Cardiac fibroblast (primary cell): ENCODE measurements around the gene SYNDIG1.

Experiments
- DNase-seq, 2 donors: peaks; one replicate each; pipeline versions ENCODE4 v3.0.0 to v3.0.0-alpha.2; 2010; ENCODE audit warnings: low read depth in 2 of 2
- H3K4me3 ChIP-seq, 2 donors: replicated peaks in 1 of 2; 1 replicate in 1 of 2; 2 replicates in 1 of 2; pipeline ENCODE4 v1.5.1; 2011; ENCODE audit warnings: low read depth in 2 of 2, low read length in 2 of 2, mild to moderate bottlenecking in 2 of 2, moderate library complexity in 1 of 2
- TF ChIP-seq, protein P1 (sequence below): IDR thresholded peaks from one replicate; pipeline ENCODE4 v1.5.1; 2011; ENCODE audit warnings: low read depth, mild to moderate bottlenecking, low read length, inconsistent platforms

SYNDIG1 gene

DNA sequence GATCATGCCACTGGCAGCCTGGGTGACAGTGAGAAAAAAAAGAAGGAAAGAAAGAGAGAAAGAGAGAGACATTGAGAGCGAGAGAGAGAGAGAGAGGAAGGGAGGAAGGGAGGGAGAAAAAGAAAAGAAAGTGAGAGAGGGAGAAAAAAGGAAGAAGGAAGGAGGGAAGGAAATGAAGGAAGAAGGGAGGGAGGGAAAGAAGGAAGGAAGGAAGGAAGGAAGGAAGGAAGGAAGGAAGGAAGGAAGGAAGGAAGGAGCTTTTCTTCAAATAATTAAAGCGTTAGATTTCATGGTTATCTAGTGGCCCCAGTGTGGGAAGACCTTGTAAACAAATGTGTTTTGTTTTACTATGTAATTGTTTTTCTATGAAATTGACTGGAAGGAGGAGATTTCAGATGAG, 170.8 kb downstream of the SYNDIG1 start:
- H3K4me3 ChIP-seq, result no peak overlapping the region
- TF ChIP-seq, protein P1, sequence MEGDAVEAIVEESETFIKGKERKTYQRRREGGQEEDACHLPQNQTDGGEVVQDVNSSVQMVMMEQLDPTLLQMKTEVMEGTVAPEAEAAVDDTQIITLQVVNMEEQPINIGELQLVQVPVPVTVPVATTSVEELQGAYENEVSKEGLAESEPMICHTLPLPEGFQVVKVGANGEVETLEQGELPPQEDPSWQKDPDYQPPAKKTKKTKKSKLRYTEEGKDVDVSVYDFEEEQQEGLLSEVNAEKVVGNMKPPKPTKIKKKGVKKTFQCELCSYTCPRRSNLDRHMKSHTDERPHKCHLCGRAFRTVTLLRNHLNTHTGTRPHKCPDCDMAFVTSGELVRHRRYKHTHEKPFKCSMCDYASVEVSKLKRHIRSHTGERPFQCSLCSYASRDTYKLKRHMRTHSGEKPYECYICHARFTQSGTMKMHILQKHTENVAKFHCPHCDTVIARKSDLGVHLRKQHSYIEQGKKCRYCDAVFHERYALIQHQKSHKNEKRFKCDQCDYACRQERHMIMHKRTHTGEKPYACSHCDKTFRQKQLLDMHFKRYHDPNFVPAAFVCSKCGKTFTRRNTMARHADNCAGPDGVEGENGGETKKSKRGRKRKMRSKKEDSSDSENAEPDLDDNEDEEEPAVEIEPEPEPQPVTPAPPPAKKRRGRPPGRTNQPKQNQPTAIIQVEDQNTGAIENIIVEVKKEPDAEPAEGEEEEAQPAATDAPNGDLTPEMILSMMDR, result no peak
- DNase-seq, result no peak

DNA sequence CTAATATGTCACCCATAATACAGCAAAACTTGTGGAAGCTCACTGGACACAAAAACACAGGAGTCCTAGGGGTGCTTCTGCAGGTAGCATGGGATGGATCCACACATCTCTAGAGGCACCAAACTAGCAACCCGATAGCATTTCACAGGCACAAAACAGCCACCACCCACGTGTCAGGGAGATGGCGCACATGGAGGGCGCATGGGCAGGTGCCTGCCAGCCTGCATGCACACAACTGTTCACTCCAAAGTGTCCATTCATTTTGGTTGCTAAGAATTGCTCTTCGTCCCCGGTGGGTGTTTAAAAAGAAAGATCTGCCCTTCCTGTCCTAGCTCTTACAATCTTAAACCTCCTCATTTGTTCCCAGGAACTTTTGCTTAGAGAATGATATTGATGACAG, 171.3 kb downstream of the SYNDIG1 start:
- DNase-seq, result no peak
- no peak overlapping the region for H3K4me3 ChIP-seq
- TF ChIP-seq, protein P1, result no peak

DNA sequence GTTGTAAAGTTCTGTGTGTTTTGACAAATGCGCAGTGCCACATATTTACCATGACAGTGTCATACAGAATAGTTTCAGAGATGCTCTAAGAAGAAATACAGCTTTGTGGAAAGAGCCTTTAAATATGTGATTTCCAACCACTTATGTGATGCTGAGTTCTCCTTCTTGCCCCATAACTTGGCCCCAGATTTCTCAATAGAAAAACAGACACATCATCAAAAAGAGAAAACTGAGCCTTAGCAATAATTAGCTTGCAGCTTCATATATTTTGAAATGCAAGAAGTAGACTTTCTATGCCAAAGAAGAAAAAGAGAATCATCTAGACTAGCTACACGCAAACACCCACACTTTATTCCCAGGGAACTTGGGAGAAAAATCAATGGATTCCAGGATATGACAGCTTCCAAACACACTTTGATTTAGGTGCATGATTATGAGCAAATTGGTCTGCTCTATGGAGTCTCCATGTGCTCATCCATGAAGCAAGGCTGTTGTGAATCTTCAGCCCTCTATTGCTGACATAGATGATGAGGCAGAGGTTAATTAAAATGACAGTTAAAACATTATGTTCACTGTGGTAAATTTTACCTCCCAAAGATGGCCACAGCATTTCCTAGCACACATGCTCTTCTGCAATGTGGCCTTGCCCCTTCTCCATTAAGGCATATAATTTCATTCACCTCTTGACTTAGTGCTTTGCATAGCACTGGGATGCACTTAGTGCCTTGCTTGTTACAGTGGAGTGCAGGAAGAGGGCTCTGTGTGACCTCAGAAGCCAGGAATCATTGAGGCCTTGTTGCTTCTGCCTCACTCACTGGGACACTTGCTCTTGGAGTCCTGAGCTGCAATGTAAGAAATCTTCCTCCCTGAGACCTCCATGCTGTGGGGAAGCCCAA, 174.6 kb downstream of the SYNDIG1 start:
- H3K4me3 ChIP-seq, result no peak overlapping the region
- DNase-seq, result peak in 1 of 2 donors; percentile 45
- TF ChIP-seq, protein P1, result no peak

DNA sequence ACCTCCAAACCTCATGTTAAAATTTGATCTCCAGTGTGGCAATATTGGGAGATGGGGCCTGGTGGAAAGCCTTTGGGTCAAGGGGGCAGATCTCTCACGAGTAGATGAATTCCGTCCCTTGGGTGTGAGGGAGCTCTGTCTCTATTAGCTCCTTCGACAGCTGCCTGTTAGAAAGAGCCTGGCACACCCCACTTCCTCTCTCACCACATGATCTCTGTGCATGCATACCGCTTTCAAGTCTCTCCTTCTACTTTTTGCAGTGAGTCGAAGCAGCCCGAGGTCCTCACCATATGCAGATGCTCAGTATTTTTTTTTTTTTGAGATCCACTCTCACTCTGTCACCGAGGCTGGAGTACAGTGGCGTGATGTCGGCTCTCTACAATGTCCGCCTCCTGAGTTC, 176.9 kb downstream of the SYNDIG1 start:
- TF ChIP-seq, protein P1, result no peak
- no peak for DNase-seq
- H3K4me3 ChIP-seq, result no peak overlapping the region

DNA sequence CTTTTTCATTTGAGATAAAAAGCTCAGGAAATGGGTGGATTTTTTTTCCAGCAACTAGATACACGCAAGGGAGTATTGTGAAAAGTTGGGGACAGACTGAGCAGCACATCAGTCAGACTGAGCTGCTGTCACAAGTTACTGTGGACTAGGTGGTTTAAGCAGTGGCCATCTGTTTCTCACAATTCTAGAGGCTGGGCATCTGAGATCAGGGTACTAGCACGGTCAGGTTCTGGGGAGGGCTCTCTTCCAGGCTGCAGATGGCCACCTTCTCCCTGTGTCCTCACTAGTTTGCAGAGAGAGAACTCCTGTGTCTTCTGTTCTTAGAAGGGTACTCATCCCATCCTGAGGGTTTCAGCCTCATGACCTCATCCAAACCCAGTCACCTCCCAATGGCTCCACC, 178.3 kb downstream of the SYNDIG1 start:
- H3K4me3 ChIP-seq, result no peak overlapping the region
- DNase-seq, result no peak
- TF ChIP-seq, protein P1, result no peak

DNA sequence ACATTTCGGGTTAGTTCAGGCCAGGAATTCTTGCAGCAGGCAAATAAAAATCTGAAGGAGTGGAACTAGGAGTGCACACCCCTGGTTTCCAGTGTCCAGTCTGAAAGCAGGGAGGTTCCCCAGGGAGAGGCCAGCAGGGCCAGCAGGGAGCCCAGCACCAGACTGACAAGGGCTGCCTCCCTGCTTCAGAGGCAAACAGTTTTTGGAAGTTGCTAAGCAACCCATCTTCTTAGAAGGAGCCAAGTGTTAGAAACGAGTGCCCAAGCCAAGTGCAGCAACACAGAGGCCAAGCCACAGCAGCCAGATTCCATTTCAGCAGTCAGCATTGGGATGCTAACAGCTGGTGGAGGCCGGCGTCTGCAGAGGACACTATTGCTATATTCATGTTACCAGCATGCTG, 179.1 kb downstream of the SYNDIG1 start:
- no peak overlapping the region for H3K4me3 ChIP-seq
- TF ChIP-seq, protein P1, result no peak
- DNase-seq, result peak; percentile 35 to 55
